Sigmoid colon (tissue), 4 donors: ENCODE data around the gene FAM13A.

Experiments used
- POLR2A ChIP-seq, 2 donors: fragments of 450-650 bp; IDR thresholded peaks; one replicate each; pipeline ENCODE4 v1.6.1; 2016; ENCODE audit warnings: antibody characterized with exemption in 2 of 2, mild to moderate bottlenecking in 2 of 2, moderate library complexity in 2 of 2
- POLR2AphosphoS5 ChIP-seq, 4 donors: sonication (generic); formaldehyde crosslinking; IDR thresholded peaks; one replicate each; pipeline ENCODE4 v1.6.1; 2017; ENCODE audit warnings: antibody characterized with exemption in 4 of 4
- TF ChIP-seq, protein P1 (sequence below), 4 experiments: fragments of 450-650 bp in 3 of 4; fragments of 200-600 bp in 1 of 4; IDR thresholded peaks; one replicate each; pipeline ENCODE4 v1.5.1; 2016 to 2019; ENCODE audit warnings: antibody characterized with exemption in 4 of 4, mild to moderate bottlenecking in 3 of 4, moderate library complexity in 2 of 4

GRCh38 chr4:89071311-89071710, 14.3 kb upstream of the FAM13A start:
- TF ChIP-seq, protein P1, sequence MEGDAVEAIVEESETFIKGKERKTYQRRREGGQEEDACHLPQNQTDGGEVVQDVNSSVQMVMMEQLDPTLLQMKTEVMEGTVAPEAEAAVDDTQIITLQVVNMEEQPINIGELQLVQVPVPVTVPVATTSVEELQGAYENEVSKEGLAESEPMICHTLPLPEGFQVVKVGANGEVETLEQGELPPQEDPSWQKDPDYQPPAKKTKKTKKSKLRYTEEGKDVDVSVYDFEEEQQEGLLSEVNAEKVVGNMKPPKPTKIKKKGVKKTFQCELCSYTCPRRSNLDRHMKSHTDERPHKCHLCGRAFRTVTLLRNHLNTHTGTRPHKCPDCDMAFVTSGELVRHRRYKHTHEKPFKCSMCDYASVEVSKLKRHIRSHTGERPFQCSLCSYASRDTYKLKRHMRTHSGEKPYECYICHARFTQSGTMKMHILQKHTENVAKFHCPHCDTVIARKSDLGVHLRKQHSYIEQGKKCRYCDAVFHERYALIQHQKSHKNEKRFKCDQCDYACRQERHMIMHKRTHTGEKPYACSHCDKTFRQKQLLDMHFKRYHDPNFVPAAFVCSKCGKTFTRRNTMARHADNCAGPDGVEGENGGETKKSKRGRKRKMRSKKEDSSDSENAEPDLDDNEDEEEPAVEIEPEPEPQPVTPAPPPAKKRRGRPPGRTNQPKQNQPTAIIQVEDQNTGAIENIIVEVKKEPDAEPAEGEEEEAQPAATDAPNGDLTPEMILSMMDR (IDR thresholded peaks at IDR 0.05) = no peak
- TF ChIP-seq POLR2A (IDR thresholded peaks at IDR 0.05) = no peak
- TF ChIP-seq POLR2AphosphoS5 (IDR thresholded peaks at IDR 0.05) = no peak
